Right ventricle myocardium superior (tissue), 1 donor: ENCODE data around the gene DBP. TPM values are rescaled to one million over a fixed set of nuclear protein-coding genes. Genes with fewer than 3 reads are reported as not detected.

Experiments
- ATAC-seq: fragments of 200-7000 bp; cut with Tn5 transposase; one replicate; pipeline ENCODE4 v1.9.1; 2020; ENCODE audit warnings: mild to moderate bottlenecking; ENCODE audit not compliant: poor library complexity
- DNase-seq: peaks from one replicate; pipeline ENCODE4 v3.0.0-alpha.2; 2020
- intact Hi-C: fragments of 100-400 bp; cut with DNase I; formaldehyde crosslinking; loops from one replicate; pipeline ENCODE4 v1.11.2; 2022
- total RNA-seq: library from RNA; stranded (reverse); fragmentation: NEBNext Ultra II Directional; extraction: Animal tissue kit (Norgen Biotek cat#: 25700); gene quantifications from one replicate; pipeline ENCODE4 v1.2.1, GENCODE V29; 2021
- donor health status: DM: no; HTN: yes; CAD: no; lungs with severe emphysema.

Gene DBP
- total RNA-seq, 1 donor from 2014 or later: 14.5 TPM

DNA sequence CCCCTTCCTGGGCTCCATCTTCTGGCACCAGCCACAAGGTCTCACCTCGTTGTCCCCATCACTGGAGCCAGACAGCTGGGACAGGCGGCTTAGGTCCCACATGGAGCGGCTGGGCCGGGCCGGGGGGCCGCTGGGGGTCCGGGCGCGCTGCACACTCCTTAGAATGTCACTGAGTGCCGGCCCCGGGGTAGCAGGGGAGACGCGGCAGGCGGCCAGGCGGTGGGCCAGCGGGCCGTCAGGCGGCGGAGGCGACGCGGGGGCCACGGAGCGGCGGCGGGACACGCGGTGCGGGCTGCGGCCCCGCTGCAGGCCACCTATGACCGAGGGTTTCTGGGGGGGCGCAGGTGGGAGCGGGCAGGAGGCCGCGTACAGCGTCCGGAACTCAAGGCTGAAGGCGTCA lies 33.7 kb downstream of the DBP start:
- no peak for ATAC-seq

DNA sequence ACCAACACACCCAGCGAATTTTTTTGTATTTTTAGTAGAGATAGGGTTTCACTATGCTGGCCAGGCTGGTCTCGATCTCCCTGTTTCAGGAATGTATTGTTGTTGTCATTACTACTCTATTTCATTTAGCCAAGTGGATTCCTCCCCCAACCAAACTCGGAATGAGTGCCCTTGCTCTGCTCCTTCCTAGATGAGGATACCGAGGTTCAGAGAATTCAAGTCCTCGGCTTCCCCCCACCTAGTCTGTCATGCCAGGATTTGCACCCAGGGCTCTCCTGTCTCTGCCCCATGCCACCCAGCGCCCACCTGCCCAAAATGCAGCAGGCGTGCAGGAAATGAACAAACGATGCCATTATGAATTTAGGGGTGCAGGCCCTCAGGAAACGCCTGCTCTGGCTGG lies 34.2 kb downstream of the DBP start:
- no peak for ATAC-seq
- intact Hi-C loops: no loop called here
- no peak for DNase-seq

More for the DNA sequence above, 33.7 kb downstream of the DBP start:
- intact Hi-C loops: no loop called here
- DNase-seq: no peak

DNA sequence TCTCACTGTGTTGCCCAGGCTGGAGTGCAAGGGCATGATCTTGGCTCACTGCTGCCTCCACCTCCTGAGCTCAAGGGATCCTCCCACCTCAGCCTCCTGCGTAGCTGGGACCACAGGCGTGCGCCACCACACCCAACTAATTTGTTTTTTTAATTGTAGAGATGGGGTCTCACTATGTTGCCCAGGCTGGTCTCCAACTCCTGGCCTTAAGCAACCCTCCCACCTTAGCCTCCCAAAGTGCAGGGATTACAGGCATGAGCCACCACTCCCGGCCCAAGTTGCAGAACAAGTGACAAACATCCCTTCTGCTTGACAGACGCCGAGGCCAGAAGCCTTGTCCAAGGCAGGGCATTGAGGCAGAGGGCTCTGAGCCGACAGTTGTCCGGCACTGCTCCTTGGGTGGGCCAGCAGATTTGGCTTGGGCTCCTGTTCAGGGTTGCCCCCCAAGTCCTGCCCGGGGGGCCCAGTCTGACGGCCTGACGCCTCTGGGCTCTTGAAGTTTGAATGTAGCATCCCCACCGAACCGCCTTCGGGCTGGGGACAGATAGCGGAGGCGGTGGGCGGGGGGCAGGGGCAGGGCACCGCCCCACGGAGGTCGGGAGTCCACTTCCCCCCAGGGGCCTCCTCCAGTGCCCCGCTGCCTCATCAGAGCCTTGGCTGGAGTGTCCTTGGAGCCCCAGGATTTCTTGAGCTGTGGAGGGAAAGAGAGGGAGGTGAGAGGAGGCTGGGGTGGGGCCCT lies 36.3 kb downstream of the DBP start:
- ATAC-seq (no peak), DNase-seq (no peak)
- intact Hi-C loops: no loop called here

DNA sequence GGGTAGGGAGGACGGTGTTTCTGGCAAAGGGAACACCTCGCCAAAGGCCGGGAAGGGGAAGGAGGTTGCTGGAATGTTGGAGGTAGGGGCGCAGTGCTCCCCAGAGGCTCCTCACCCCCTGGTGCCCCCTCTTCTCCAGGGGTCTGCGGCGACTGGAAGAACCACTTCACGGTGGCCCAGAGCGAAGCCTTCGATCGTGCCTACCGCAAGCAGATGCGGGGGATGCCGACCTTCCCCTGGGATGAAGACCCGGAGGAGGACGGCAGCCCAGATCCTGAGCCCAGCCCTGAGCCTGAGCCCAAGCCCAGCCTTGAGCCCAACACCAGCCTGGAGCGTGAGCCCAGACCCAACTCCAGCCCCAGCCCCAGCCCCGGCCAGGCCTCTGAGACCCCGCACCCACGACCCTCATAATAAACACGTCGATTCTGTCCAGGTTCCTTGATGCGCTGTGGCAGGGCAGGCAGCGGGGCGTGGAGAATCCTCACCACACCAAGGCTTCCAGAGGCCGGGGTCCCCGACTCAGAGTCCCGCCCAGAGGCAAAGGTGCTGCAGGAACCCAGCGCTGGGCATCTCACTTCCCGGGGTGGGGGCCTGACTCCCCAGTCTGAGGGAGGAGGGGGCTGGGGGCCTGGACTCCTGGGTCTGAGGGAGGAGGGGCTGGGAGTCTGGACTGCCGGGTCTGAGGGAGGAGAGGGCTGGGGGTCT lies 38.0 kb downstream of the DBP start:
- no peak for DNase-seq
- ATAC-seq: no peak
- intact Hi-C loops: no loop called here

DNA sequence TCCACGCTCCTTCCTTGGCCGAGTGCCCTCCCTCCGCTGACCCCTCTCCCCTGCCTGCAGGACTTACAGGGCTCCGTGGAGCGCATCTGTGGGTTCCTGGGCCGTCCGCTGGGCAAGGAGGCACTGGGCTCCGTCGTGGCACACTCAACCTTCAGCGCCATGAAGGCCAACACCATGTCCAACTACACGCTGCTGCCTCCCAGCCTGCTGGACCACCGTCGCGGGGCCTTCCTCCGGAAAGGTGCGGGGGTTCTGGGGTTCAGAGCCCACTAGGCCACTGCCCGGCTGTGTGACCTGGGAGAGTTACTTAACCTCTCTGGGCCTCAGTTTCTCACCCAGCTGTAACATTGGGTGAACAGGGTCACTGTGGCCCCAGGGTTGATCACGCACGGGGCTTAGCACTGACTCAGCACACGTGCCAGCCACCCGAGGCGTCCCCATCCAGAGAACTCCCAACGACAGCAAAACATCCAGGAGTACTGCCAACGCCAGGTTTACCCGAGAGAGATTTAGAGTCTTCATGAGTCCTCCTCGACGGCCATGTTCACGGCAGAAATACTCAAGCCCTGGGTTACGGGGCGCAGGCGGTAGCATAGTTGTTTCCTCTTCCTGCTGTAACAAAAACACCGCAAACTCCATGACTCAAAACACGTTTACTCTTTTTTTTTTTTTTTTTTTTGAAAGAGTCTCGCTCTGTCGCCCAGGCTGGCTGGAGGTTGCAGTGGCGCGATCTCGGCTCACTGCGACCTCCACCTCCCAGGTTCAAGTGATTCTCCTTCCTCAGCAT lies 40.3 kb downstream of the DBP start:
- no peak for ATAC-seq
- DNase-seq: no peak
- intact Hi-C loops: no loop called here

DNA sequence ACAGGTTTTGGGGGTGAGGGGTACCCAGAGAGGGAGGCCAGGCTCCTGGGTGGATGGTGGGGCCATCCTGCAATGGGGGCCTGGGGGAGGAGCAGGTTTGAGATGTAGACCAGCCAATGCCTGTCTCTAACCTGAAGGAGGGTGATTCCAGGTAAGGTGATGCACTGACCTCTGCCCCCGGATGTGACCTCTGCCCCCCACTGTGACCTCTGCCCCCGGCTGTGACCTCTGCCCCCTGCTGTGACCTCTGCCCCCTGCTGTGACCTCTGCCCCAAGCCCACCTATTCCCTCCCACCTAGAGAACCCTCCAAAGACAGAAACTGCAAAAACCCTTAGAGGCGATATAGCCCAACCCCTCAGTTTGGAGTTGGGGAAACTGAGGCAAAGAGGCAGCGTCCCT lies 40.9 kb downstream of the DBP start:
- no peak for DNase-seq
- intact Hi-C loops: no loop called here
- ATAC-seq: no peak

DNA sequence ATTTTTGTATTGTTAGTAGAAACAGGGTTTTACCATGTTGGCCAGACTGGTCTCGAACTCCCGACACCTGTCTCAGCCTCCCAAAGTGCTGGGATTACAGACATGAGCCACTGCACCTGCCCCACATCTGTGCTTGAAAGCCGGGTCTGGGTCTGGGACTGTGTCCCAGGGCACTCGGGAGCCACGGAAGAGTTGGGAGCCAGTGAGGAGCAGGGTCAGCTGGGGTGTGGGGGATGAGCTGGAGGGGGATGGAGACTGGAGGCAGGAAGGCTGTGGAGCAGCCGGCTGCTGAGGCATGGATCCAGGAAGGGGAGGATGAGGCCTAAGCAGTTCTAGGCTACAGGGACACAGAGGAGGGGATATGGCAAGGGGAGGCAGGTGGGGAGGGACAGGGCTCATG lies 41.3 kb downstream of the DBP start:
- intact Hi-C loops: no loop called here
- no peak for ATAC-seq
- DNase-seq: no peak

DNA sequence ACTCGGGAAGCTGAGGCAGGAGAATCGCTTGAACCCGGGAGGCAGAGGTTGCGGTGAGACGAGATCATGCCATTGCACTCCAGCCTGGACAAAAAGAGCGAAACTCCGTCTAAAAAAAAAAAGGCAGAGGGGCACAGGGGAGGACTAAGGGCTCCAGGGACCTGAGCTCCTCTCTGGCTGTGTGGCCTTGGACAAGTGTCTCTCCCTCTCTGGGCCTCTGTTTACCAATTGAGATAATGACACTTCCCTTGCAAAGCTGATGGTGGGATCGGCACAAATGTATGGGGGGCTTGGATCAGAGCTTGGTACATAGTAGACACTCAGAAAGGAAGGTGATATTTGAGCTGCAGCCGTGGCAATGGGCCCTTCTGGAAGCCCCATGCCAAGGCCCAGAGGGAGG lies 42.0 kb downstream of the DBP start:
- DNase-seq (no peak), ATAC-seq (no peak)
- intact Hi-C loops: no loop called here

DNA sequence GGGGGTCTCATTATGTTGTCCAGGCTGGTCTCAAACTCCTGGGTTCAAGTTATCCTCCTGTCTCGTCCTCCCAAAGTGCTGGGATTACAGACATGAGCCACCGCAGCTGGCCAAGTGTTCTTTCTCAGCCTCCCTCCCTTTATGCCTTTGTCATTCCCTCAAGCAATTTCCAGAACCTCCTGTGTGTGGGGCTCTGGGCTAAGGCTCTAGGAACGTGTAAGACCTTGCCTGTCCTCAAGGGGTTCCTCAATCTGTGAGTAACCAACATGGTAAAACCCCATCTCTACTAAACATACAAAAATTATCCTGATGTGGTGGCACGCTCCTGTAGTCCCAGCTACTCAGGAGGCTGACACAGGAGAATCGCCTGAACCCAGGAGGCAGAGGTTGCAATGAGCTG lies 46.2 kb downstream of the DBP start:
- intact Hi-C loops: no loop called here
- ATAC-seq: no peak

DNA sequence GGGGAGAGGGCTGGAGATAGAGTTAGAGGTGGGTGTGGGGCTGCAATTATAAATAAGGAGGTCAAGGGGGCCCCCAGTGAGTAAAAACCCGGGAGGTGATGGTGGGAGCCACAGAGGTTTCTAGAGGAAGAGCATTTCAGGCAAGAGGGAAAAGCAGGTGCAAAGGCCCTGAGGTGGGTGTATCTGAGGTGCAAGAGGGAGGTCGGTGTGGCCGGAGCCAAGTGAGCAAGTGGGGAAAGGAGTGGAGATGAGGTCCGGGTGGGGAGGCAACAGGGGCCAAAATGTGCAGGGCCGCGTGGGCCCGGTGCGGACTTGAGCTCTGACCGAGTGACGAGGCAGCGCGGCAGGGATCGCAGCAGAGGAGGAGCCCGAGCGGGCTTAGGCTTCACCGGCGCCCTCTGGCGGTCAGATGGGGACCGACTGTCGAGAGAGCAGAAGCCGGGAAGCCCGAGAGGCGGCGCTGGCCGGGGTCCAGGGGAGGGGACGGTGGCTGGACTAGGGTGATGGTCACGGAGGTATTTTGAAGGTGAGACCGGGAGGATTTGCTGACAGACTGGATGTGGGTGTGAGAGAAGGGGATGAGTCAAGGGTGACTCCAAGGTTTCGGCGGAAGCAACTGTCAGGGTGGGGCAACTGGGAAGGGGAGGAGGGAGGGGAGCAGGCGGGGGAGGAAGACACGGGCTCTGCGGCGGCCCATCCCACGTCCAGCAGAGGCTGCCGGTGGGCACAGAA lies 48.3 kb downstream of the DBP start:
- peak; percentile 97 for DNase-seq
- intact Hi-C loops: loop anchor here (5.0 kb wide), 1 partner anchor 97 kb away; no protein-coding TSS in a partner anchor
- peak; percentile 92 for ATAC-seq

More for the DNA sequence above, 46.2 kb downstream of the DBP start:
- DNase-seq: no peak

DNA sequence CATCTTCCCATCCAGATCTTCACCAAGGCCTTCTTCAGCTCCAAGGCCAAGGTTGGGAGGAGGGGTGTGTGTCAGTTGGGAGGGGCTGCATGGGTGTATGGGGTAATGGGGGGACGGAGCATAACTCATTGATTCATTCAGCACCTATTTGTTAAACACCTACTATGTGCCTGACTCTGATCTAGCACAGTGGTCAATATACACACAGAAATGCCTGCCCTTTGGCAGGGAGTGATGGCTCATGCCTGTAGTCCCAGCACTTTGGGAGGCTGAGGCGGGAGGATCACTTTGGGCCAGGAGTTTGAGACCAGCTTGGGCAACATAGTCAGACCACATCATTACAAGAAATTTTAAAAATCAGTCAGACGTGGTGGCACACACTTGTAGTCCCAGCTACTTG lies 49.8 kb downstream of the DBP start:
- intact Hi-C loops: loop anchor here (5.0 kb wide), 1 partner anchor 95 kb away; no protein-coding TSS in a partner anchor
- ATAC-seq (no peak), DNase-seq (no peak)

DNA sequence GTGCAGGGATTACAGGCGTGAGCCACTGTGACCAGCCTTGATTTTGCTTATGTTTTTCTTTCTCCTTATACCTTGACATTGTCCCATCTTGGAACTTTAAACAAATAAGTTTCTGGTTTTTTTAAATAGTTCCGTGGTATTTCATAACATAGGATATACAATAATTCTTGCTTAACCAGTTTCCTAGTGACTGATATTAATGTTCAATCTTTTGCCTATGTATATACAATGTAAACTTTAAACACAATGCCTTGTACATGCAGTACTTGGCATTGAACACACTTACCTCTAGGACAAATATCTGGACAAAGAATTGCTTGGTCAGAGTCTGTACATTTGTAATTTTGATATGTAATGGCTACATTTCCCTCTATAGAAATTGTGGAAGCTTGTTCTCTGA lies 55.0 kb downstream of the DBP start:
- ATAC-seq: no peak
- no peak for DNase-seq
- intact Hi-C loops: loop anchor here (5.0 kb wide), 1 partner anchor 75 kb away; no protein-coding TSS in a partner anchor

Other genes starting within 250 kb of the DBP start
- 69.5 TPM for gene KDELR1, start 245.8 kb downstream of the DBP start, total RNA-seq
- 0.54 TPM for gene GRIN2D, start 243.7 kb downstream of the DBP start, total RNA-seq
- 16.9 TPM for gene GRWD1, start 191.4 kb downstream of the DBP start, total RNA-seq
- 0.24 TPM for gene KCNJ14, start 181.8 kb downstream of the DBP start, total RNA-seq
- 29.8 TPM for gene CYTH2, start 168.0 kb downstream of the DBP start, total RNA-seq
- 0.70 TPM for gene LMTK3, start 125.5 kb downstream of the DBP start, total RNA-seq
- 0.22 TPM for gene SULT2B1, start 85.2 kb downstream of the DBP start, total RNA-seq
- gene SPACA4, start 30.6 kb downstream of the DBP start, total RNA-seq: not detected
- not detected for gene FAM83E, start 22.3 kb downstream of the DBP start, total RNA-seq
- 526 TPM for gene RPL18, start 18.2 kb downstream of the DBP start, total RNA-seq
- gene SPHK2, start 17.9 kb downstream of the DBP start, total RNA-seq: 7.6 TPM
- gene CA11, start 8.8 kb upstream of the DBP start, total RNA-seq: 7.5 TPM
- not detected for gene NTN5, start 35.6 kb upstream of the DBP start, total RNA-seq
- not detected for gene FUT2, start 58.6 kb upstream of the DBP start, total RNA-seq
- 4.8 TPM for gene MAMSTR, start 82.3 kb upstream of the DBP start, total RNA-seq
- gene RASIP1, start 103.2 kb upstream of the DBP start, total RNA-seq: 15.1 TPM
- 0.73 TPM for gene IZUMO1, start 109.5 kb upstream of the DBP start, total RNA-seq
- 1.8 TPM for gene FUT1, start 115.3 kb upstream of the DBP start, total RNA-seq
- not detected for gene FGF21, start 118.1 kb upstream of the DBP start, total RNA-seq
- gene BCAT2, start 173.7 kb upstream of the DBP start, total RNA-seq: 59.5 TPM
- gene HSD17B14, start 199.1 kb upstream of the DBP start, total RNA-seq: 1.9 TPM
- 17.7 TPM for gene PLEKHA4, start 231.2 kb upstream of the DBP start, total RNA-seq
- gene PPP1R15A, start 235.0 kb upstream of the DBP start, total RNA-seq: 60.4 TPM